ENCODE data around the gene MTUS2. TPM values are rescaled to one million over a fixed set of nuclear protein-coding genes. Genes with fewer than 3 reads are reported as not detected.
A peak's percentile ranks its signal among the peaks of the same experiment; 100 is the strongest.

The MTUS2 gene
- total and polyA plus RNA-seq, 2 of the 8 experiments (the other 6 are each of a cell fraction or from before 2014, with no cell fraction given), result 0.18 to 0.80 TPM

- no peak overlapping the region for H3K23ac ChIP-seq (ENCODE audit: insufficient read length)
- H3K4me2 ChIP-seq (ENCODE audit: insufficient read depth in 1 of 2, low read depth in 2 of 2, low read length in 2 of 2), result no peak overlapping the region
- H2AFZ ChIP-seq (ENCODE audit: low read length), result no peak overlapping the region
- no peak overlapping the region for H3K4ac ChIP-seq (replicated peaks; ENCODE audit: insufficient read length, low read depth, low read length)
- 86% methylated on average over 14 of the region's 14 CpGs; no CpG with 5 or more reads in 1 of the 2 experiments for WGBS, 2 experiments (ENCODE audit: extremely low coverage in 1 of 2, insufficient coverage in 1 of 2, insufficient read length in 1 of 2, insufficient replicate concordance in 2 of 2, low coverage in 1 of 2, low lambda C conversion rate in 2 of 2, missing lambda C conversion rate in 1 of 2)
- no peak overlapping the region for H2BK20ac ChIP-seq (ENCODE audit: low read length)
- no peak overlapping the region for H2BK12ac ChIP-seq (ENCODE audit: low read depth, low read length)
- H3K18ac ChIP-seq (ENCODE audit: extremely low read depth, low read length), result no peak overlapping the region
- H3K4me3 ChIP-seq (ENCODE audit: extremely low read depth in 1 of 4, insufficient read depth in 2 of 4, low read depth in 3 of 4, low read length in 4 of 4), result no peak overlapping the region
- H3K23me2 ChIP-seq (ENCODE audit: low read depth, low read length), result no peaks in the 10 kb centered on the region
- no peak overlapping the region for H3K9ac ChIP-seq (replicated peaks in 1 of 4; ENCODE audit: extremely low read depth in 1 of 4, low read depth in 3 of 4, low read length in 3 of 4)
- no peak overlapping the region for H3K27ac ChIP-seq (ENCODE audit: low read depth, low read length)
- no peak overlapping the region for H2BK15ac ChIP-seq (ENCODE audit: low read length)
- H2AK5ac ChIP-seq (ENCODE audit: low read depth, low read length), result no peak overlapping the region
- no peak overlapping the region for H2BK5ac ChIP-seq (ENCODE audit: low read depth, low read length)
- H2BK120ac ChIP-seq (replicated peaks; ENCODE audit: low read depth, low read length), result no peak overlapping the region
- no peak overlapping the region for H3K14ac ChIP-seq (ENCODE audit: insufficient read length)
- FAIRE-seq, result no peak
- H3K9me3 ChIP-seq (ENCODE audit: insufficient read depth in 2 of 2, low read depth in 1 of 2, low read length in 1 of 2), result no peaks in the 10 kb centered on the region
- no peaks in the 10 kb centered on the region for H3K79me2 ChIP-seq (ENCODE audit: control insufficient read depth in 1 of 2, insufficient read depth in 2 of 2, low read length in 2 of 2)
- CTCF ChIA-PET (ENCODE audit: partially characterized antibody), result interaction anchor here (1.2 to 17.8 kb wide), 20 partner anchors 9 to 605 kb away, joined by 3 to 210 read pairs (median 10); no protein-coding TSS in a partner anchor
- POLR2A ChIA-PET (ENCODE audit: partially characterized antibody), result interaction anchor here (0.8 to 4.2 kb wide), 9 partner anchors 8 to 199 kb away, joined by 3 to 23 read pairs (median 5); partner anchors contain the start of gene SLC7A1
- peaks cover 0 to 2% of the 10 kb centered on the region in 2 experiments for H4K20me1 ChIP-seq (replicated peaks in 1 of 2; ENCODE audit: control insufficient read depth in 1 of 2, insufficient read depth in 2 of 2, low read length in 2 of 2)
- H3K56ac ChIP-seq (replicated peaks; ENCODE audit: insufficient read length, low read depth, low read length), result no peak overlapping the region
- H3K36me3 ChIP-seq (ENCODE audit: control insufficient read depth in 2 of 4, insufficient read depth in 4 of 4, low read length in 3 of 4), result peaks cover 0 to 10% (median 4%) of the 10 kb centered on the region in 4 experiments; a peak in 4 of 8 replicates
- DNase-seq (ENCODE audit: low read depth in 1 of 2, low spot score in 2 of 2), result no peak
- no peak overlapping the region for H4K91ac ChIP-seq (replicated peaks; ENCODE audit: insufficient read length, low read length)
- H3K4me1 ChIP-seq (replicated peaks in 1 of 4; ENCODE audit: control insufficient read depth in 3 of 4, insufficient read depth in 4 of 4, low read length in 3 of 4), result no peaks in the 10 kb centered on the region
- H4K5ac ChIP-seq (ENCODE audit: insufficient read length, low read depth, low read length), result no peak overlapping the region
- TF ChIP-seq POLR2A (IDR thresholded peaks at IDR 0.05; ENCODE audit: control extremely low read depth in 1 of 2, low read depth in 2 of 2, low read length in 2 of 2) (no peak), FOSL1 (IDR thresholded peaks at IDR 0.05; ENCODE audit: insufficient read depth, low read depth, low read length) (no peak), SIRT6 (IDR thresholded peaks at IDR 0.05; ENCODE audit: low read length) (no peak), ATF2 (IDR thresholded peaks at IDR 0.05; ENCODE audit: low read length) (no peak), TCF12 (IDR thresholded peaks at IDR 0.05; ENCODE audit: low read depth, low read length) (no peak), CBX5 (IDR thresholded peaks at IDR 0.05; ENCODE audit: low read depth, low read length) (no peak)
- peak overlapping the region; percentile 15; the same call in 1 of the 2 replicates for H4K8ac ChIP-seq (ENCODE audit: extremely low read depth, insufficient read depth, low read length)
- H3K27me3 ChIP-seq (replicated peaks in 1 of 4; ENCODE audit: control insufficient read depth in 3 of 4, extremely low read depth in 1 of 4, insufficient read depth in 3 of 4, low read length in 3 of 4), result no peaks in the 10 kb centered on the region; a peak in 1 of 7 replicates
- no peaks in the 10 kb centered on the region for H3K79me1 ChIP-seq (ENCODE audit: low read depth, low read length)
These were observed 687.2 kb downstream of the MTUS2 start for GRCh38 chr13:29507356-29507755.
